IPS-18a (cell line): ENCODE measurements around the gene LGI4.

Experiments
- H3K27ac ChIP-seq: one replicate; pipeline ENCODE4 v1.5.1; 2013; ENCODE audit warnings: low read length
- H3K27me3 ChIP-seq: one replicate; pipeline ENCODE4 v1.6.1; 2013; ENCODE audit warnings: mild to moderate bottlenecking, low read length; ENCODE audit not compliant: control insufficient read depth, insufficient read depth
- H3K36me3 ChIP-seq: one replicate; pipeline ENCODE4 v1.6.1; 2013; ENCODE audit warnings: low read depth, low read length; ENCODE audit not compliant: control insufficient read depth
- H3K4me1 ChIP-seq: one replicate; pipeline ENCODE4 v1.6.1; 2013; ENCODE audit warnings: low read depth, low read length; ENCODE audit not compliant: control insufficient read depth
- H3K4me3 ChIP-seq: one replicate; pipeline ENCODE4 v1.5.1; 2013; ENCODE audit warnings: low read length
- H3K9ac ChIP-seq: one replicate; pipeline ENCODE4 v1.6.1; 2013; ENCODE audit warnings: mild to moderate bottlenecking, low read length, moderate library complexity
- H3K9me3 ChIP-seq: one replicate; pipeline ENCODE4 v1.6.1; 2013; ENCODE audit warnings: low read depth, low read length; ENCODE audit not compliant: control insufficient read depth

Gene LGI4

GRCh38 chr19:35095667-35096368 lies 39.0 kb downstream of the LGI4 start:
- H3K4me1 ChIP-seq, result no peaks in the 10 kb centered on the region
- no peak overlapping the region for H3K9ac ChIP-seq
- no peaks in the 10 kb centered on the region for H3K9me3 ChIP-seq
- H3K4me3 ChIP-seq, result no peak overlapping the region
- H3K36me3 ChIP-seq, result no peaks in the 10 kb centered on the region
- no peak overlapping the region for H3K27ac ChIP-seq
- H3K27me3 ChIP-seq, result peaks cover 5% of the 10 kb centered on the region

- Histone ChIP-seq H3K27ac (no peak overlapping the region), H3K27me3 (peaks cover 7% of the 10 kb centered on the region), H3K36me3 (no peaks in the 10 kb centered on the region), H3K4me1 (no peaks in the 10 kb centered on the region), H3K9me3 (no peaks in the 10 kb centered on the region), H3K4me3 (no peak overlapping the region), H3K9ac (no peak overlapping the region)
These were observed 40.2 kb downstream of the LGI4 start for GRCh38 chr19:35094656-35095055.

GRCh38 chr19:35093941-35094647 lies 40.8 kb downstream of the LGI4 start:
- no peaks in the 10 kb centered on the region for H3K4me1 ChIP-seq
- H3K9me3 ChIP-seq, result no peaks in the 10 kb centered on the region
- H3K36me3 ChIP-seq, result no peaks in the 10 kb centered on the region
- no peak overlapping the region for H3K9ac ChIP-seq
- H3K4me3 ChIP-seq, result no peak overlapping the region
- peaks cover 7% of the 10 kb centered on the region for H3K27me3 ChIP-seq
- H3K27ac ChIP-seq, result no peak overlapping the region

- Histone ChIP-seq H3K36me3 (no peaks in the 10 kb centered on the region), H3K27me3 (peaks cover 7% of the 10 kb centered on the region), H3K4me3 (no peak overlapping the region), H3K27ac (no peak overlapping the region), H3K9ac (no peak overlapping the region), H3K4me1 (no peaks in the 10 kb centered on the region), H3K9me3 (no peaks in the 10 kb centered on the region)
These were observed 41.4 kb downstream of the LGI4 start for GRCh38 chr19:35093430-35093829.

GRCh38 chr19:35090506-35091214 lies 44.2 kb downstream of the LGI4 start:
- no peak overlapping the region for H3K27ac ChIP-seq
- no peaks in the 10 kb centered on the region for H3K4me1 ChIP-seq
- H3K36me3 ChIP-seq, result no peaks in the 10 kb centered on the region
- no peaks in the 10 kb centered on the region for H3K9me3 ChIP-seq
- H3K4me3 ChIP-seq, result peak overlapping the region; percentile 31
- H3K27me3 ChIP-seq, result peaks cover 7% of the 10 kb centered on the region
- H3K9ac ChIP-seq, result peak overlapping the region; percentile 8

GRCh38 chr19:35090160-35090505 lies 44.7 kb downstream of the LGI4 start:
- no peak overlapping the region for H3K9ac ChIP-seq
- H3K4me1 ChIP-seq, result no peaks in the 10 kb centered on the region
- H3K4me3 ChIP-seq, result peak overlapping the region; percentile 31
- H3K9me3 ChIP-seq, result no peaks in the 10 kb centered on the region
- no peak overlapping the region for H3K27ac ChIP-seq
- H3K36me3 ChIP-seq, result no peaks in the 10 kb centered on the region
- H3K27me3 ChIP-seq, result peaks cover 7% of the 10 kb centered on the region

- Histone ChIP-seq H3K9me3 (no peaks in the 10 kb centered on the region), H3K27me3 (peaks cover 7% of the 10 kb centered on the region), H3K4me1 (no peaks in the 10 kb centered on the region), H3K36me3 (no peaks in the 10 kb centered on the region), H3K9ac (no peak overlapping the region), H3K4me3 (no peak overlapping the region), H3K27ac (no peak overlapping the region)
These were observed 45.3 kb downstream of the LGI4 start for GRCh38 chr19:35089554-35089953.

GRCh38 chr19:35088131-35088913 lies 46.5 kb downstream of the LGI4 start:
- Histone ChIP-seq H3K36me3 (no peaks in the 10 kb centered on the region), H3K27ac (no peak overlapping the region), H3K9ac (no peak overlapping the region), H3K4me1 (no peaks in the 10 kb centered on the region), H3K9me3 (no peaks in the 10 kb centered on the region), H3K27me3 (peaks cover 7% of the 10 kb centered on the region), H3K4me3 (no peak overlapping the region)

GRCh38 chr19:35087393-35087792 lies 47.5 kb downstream of the LGI4 start:
- Histone ChIP-seq H3K9me3 (no peaks in the 10 kb centered on the region), H3K27ac (no peak overlapping the region), H3K36me3 (no peaks in the 10 kb centered on the region), H3K4me3 (no peak overlapping the region), H3K27me3 (peaks cover 7% of the 10 kb centered on the region), H3K9ac (no peak overlapping the region), H3K4me1 (no peaks in the 10 kb centered on the region)

GRCh38 chr19:35086455-35086854 lies 48.4 kb downstream of the LGI4 start:
- Histone ChIP-seq H3K4me1 (no peaks in the 10 kb centered on the region), H3K27ac (no peak overlapping the region), H3K9me3 (no peaks in the 10 kb centered on the region), H3K9ac (no peak overlapping the region), H3K4me3 (no peak overlapping the region), H3K27me3 (peaks cover 7% of the 10 kb centered on the region), H3K36me3 (no peaks in the 10 kb centered on the region)

- H3K27ac ChIP-seq, result no peak overlapping the region
- H3K9ac ChIP-seq, result no peak overlapping the region
- H3K4me1 ChIP-seq, result no peaks in the 10 kb centered on the region
- no peaks in the 10 kb centered on the region for H3K36me3 ChIP-seq
- peaks cover 3% of the 10 kb centered on the region for H3K27me3 ChIP-seq
- H3K9me3 ChIP-seq, result no peaks in the 10 kb centered on the region
- no peak overlapping the region for H3K4me3 ChIP-seq
These were observed 48.9 kb downstream of the LGI4 start for GRCh38 chr19:35085947-35086346.
